ENCODE results near the gene KREMEN2. TPM values are rescaled to one million over a fixed set of nuclear protein-coding genes. Genes with fewer than 3 reads are reported as not detected.
A peak's percentile ranks its signal among the peaks of the same experiment; 100 is the strongest.

KREMEN2 gene
- total and polyA plus RNA-seq, 9 of the 15 experiments (the other 6 are each of a cell fraction or from before 2014, with no cell fraction given), result 0.04 to 7.7 (median 1.5) TPM; not detected in 1

DNA sequence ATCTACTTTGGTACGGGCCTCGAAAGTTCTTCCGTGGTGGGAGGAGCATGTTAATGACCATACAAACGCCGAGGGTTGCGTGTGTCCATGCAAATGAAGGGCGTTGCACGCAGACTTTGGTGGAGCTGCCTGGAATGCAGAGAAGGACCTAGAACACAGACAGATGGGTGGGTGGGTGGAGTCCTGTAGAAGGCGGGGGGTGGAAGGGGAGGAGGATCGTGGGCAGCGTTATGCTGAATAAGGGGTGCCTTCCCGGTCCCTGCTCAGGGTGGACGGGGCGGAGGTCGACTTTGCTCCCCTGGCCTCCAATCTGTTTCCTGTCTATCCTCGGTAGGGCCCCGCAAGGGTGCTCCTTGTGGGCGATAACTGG lies 4.3 kb downstream of the KREMEN2 start:
- H4K20me1 ChIP-seq (replicated peaks; ENCODE audit: control insufficient read depth, insufficient read depth, low read length), result peaks cover 25% of the 10 kb centered on the region
- ChIA-PET CTCF (ENCODE audit: low intra/inter-chr PET ratio) (no interaction called here), POLR2A (interaction anchor here (0.8 kb wide), 1 partner anchor 28 kb away, joined by 5 read pairs; no protein-coding TSS in a partner anchor)
- H3K79me2 ChIP-seq (ENCODE audit: control insufficient read depth, insufficient read depth, low read length), result peaks cover 22% of the 10 kb centered on the region
- no peaks in the 10 kb centered on the region for H3K27me3 ChIP-seq (ENCODE audit: control insufficient read depth in 2 of 2, insufficient read depth in 2 of 2, low read length in 2 of 2)
- peak overlapping the region; percentile 66 for H3K27ac ChIP-seq (ENCODE audit: extremely low read depth, low read depth, low read length)
- BruUV-seq (replicated peaks), result no TSS peak
- no peaks in the 10 kb centered on the region for H3K9me3 ChIP-seq (replicated peaks; ENCODE audit: control insufficient read depth, insufficient read depth, low read depth, low read length)
- ATAC-seq (0 out of 3 replicates have a peak, but pooled peaks have one; percentile 2), FAIRE-seq (peak; percentile 93), DNase-seq (ENCODE audit: extremely low read depth in 1 of 4, low spot score in 3 of 4) (peak in 2 of 4 experiments; percentile 54 to 83)
- peak overlapping the region; percentile 43 to 88; a peak in 3 of 4 replicates for H3K9ac ChIP-seq (ENCODE audit: insufficient read depth in 1 of 2, low read depth in 2 of 2, low read length in 2 of 2)
- H3K4me1 ChIP-seq (replicated peaks in 1 of 2; ENCODE audit: control insufficient read depth in 2 of 2, insufficient read depth in 2 of 2, low read length in 2 of 2), result peaks cover 17 to 96% of the 10 kb centered on the region in 2 experiments
- H3K9me1 ChIP-seq (ENCODE audit: control insufficient read depth, insufficient read depth, low read length), result peaks cover 3% of the 10 kb centered on the region
- peak overlapping the region; percentile 91 for H2AFZ ChIP-seq (ENCODE audit: low read depth, low read length)
- H3K4me2 ChIP-seq (ENCODE audit: insufficient read depth, low read length), result peak overlapping the region; percentile 78
- TF ChIP-seq, protein P1, sequence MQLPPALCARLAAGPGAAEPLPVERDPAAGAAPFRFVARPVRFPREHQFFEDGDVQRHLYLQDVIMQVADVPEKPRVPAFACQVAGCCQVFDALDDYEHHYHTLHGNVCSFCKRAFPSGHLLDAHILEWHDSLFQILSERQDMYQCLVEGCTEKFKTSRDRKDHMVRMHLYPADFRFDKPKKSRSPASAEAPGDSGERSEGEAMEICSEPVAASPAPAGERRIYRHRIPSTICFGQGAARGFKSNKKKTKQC (CRISPR knock-in tag; IDR thresholded peaks at IDR 0.05), result no peak
- no peak for TF ChIP-seq ZNF41 (CRISPR knock-in tag; conservative IDR thresholded peaks at IDR 0.05)
- TF ChIP-seq NFIC (IDR thresholded peaks at IDR 0.05), result 0 out of 2 replicates have a peak, but pooled peaks have one; percentile 19
- TF ChIP-seq OTX1 (CRISPR knock-in tag; IDR thresholded peaks at IDR 0.05), result no peak
- TF ChIP-seq, protein P2, sequence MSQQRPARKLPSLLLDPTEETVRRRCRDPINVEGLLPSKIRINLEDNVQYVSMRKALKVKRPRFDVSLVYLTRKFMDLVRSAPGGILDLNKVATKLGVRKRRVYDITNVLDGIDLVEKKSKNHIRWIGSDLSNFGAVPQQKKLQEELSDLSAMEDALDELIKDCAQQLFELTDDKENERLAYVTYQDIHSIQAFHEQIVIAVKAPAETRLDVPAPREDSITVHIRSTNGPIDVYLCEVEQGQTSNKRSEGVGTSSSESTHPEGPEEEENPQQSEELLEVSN (IDR thresholded peaks at IDR 0.05; ENCODE audit: borderline replicate concordance in 1 of 2, extremely low read depth in 1 of 2, insufficient read depth in 1 of 2, insufficient read length in 1 of 2, low read depth in 1 of 2, low read length in 1 of 2, poor library complexity in 1 of 2, severe bottlenecking in 1 of 2), result peak in 1 of 2 experiments; percentile 10
- peak; percentile 0 for TF ChIP-seq TEAD4 (IDR thresholded peaks at IDR 0.05; ENCODE audit: low read length)
- TF ChIP-seq TEAD4 (CRISPR knock-in tag; IDR thresholded peaks at IDR 0.05; ENCODE audit: borderline replicate concordance), result no peak
- peak in 1 of 3 experiments; percentile 4 for TF ChIP-seq YY1 (IDR thresholded peaks at IDR 0.05; ENCODE audit: borderline replicate concordance in 1 of 3, control insufficient read depth in 1 of 3, extremely low read depth in 1 of 3, insufficient read depth in 3 of 3, insufficient read length in 1 of 3, insufficient replicate concordance in 2 of 3, low read depth in 1 of 3, low read length in 2 of 3)
- peak in 1 of 2 experiments; percentile 21; a peak in 1 of 4 replicates for TF ChIP-seq NRF1 (conservative IDR thresholded peaks at IDR 0.05 in 1 of 2, IDR thresholded peaks at IDR 0.05 in 1 of 2)
- TF ChIP-seq CREB1 (IDR thresholded peaks at IDR 0.05), result no peak
- no peak for TF ChIP-seq CREB1 (CRISPR knock-in tag; IDR thresholded peaks at IDR 0.05)
- TF ChIP-seq, protein P3, sequence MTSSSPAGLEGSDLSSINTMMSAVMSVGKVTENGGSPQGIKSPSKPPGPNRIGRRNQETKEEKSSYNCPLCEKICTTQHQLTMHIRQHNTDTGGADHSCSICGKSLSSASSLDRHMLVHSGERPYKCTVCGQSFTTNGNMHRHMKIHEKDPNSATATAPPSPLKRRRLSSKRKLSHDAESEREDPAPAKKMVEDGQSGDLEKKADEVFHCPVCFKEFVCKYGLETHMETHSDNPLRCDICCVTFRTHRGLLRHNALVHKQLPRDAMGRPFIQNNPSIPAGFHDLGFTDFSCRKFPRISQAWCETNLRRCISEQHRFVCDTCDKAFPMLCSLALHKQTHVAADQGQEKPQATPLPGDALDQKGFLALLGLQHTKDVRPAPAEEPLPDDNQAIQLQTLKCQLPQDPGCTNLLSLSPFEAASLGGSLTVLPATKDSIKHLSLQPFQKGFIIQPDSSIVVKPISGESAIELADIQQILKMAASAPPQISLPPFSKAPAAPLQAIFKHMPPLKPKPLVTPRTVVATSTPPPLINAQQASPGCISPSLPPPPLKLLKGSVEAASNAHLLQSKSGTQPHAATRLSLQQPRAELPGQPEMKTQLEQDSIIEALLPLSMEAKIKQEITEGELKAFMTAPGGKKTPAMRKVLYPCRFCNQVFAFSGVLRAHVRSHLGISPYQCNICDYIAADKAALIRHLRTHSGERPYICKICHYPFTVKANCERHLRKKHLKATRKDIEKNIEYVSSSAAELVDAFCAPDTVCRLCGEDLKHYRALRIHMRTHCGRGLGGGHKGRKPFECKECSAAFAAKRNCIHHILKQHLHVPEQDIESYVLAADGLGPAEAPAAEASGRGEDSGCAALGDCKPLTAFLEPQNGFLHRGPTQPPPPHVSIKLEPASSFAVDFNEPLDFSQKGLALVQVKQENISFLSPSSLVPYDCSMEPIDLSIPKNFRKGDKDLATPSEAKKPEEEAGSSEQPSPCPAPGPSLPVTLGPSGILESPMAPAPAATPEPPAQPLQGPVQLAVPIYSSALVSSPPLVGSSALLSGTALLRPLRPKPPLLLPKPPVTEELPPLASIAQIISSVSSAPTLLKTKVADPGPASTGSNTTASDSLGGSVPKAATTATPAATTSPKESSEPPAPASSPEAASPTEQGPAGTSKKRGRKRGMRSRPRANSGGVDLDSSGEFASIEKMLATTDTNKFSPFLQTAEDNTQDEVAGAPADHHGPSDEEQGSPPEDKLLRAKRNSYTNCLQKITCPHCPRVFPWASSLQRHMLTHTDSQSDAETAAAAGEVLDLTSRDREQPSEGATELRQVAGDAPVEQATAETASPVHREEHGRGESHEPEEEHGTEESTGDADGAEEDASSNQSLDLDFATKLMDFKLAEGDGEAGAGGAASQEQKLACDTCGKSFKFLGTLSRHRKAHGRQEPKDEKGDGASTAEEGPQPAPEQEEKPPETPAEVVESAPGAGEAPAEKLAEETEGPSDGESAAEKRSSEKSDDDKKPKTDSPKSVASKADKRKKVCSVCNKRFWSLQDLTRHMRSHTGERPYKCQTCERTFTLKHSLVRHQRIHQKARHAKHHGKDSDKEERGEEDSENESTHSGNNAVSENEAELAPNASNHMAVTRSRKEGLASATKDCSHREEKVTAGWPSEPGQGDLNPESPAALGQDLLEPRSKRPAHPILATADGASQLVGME (CRISPR knock-in tag; IDR thresholded peaks at IDR 0.05), result no peak
- TF ChIP-seq MCM5 (IDR thresholded peaks at IDR 0.05; ENCODE audit: low read depth), result no peak
- no peak for TF ChIP-seq ARNT (IDR thresholded peaks at IDR 0.05)
- TF ChIP-seq BCOR (IDR thresholded peaks at IDR 0.05), result no peak
- peak overlapping the region; percentile 96 for H3K4me3 ChIP-seq
- peaks cover 29% of the 10 kb centered on the region; the same call in 2 of the 3 replicates for H3K36me3 ChIP-seq (ENCODE audit: control insufficient read depth, insufficient read depth, low read length)
- WGBS (ENCODE audit: insufficient coverage, low coverage, missing lambda C conversion rate), result 7% methylated on average over 18 of the region's 18 CpGs
- in situ Hi-C loops (cut with MboI), result no loop called here
- intact Hi-C loops (cut with micrococcal nuclease), result loop anchor here (2.0 to 10.0 kb wide), 2 partner anchors 14 to 56 kb away; partner anchors contain the start of genes HCFC1R1, THOC6 and TNFRSF12A

Measured in K562 (cell line).